ENCODE measurements around the gene POC1A. TPM values are rescaled to one million over a fixed set of nuclear protein-coding genes. Genes with fewer than 3 reads are reported as not detected.
A peak's percentile ranks its signal among the peaks of the same experiment; 100 is the strongest.

Gene POC1A
- total and polyA plus RNA-seq, 4 experiments from 2014 or later: 0.36 to 2.4 (median 1.0) TPM

- Histone ChIP-seq H3K27ac (ENCODE audit: low read depth, low read length) (peak within 1 kb of the TSS; percentile 92), H3K9me3 (ENCODE audit: control insufficient read depth in 1 of 2, low read length in 2 of 2) (no peaks in the 10 kb centered on the region), H3K4me3 (ENCODE audit: low read length in 2 of 2) (peak within 1 kb of the TSS; percentile 82 to 90), H3K27me3 (ENCODE audit: insufficient read depth, low read length) (no peaks in the 10 kb centered on the region), H3K36me3 (ENCODE audit: insufficient read depth, low read length) (peaks cover 12% of the 10 kb centered on the region), H3K4me1 (ENCODE audit: insufficient read depth, low read length) (peaks cover 52% of the 10 kb centered on the region)
- Mint-ChIP-seq H3K4me3 (peak within 1 kb of the TSS; percentile 93 to 99 (median 96)), H3K9me3 (no peaks in the 10 kb centered on the region), H3K36me3 (peaks cover 17 to 35% of the 10 kb centered on the region in 2 donors), H3K27me3 (no peaks in the 10 kb centered on the region), H3K4me1 (peaks cover 27 to 60% (median 47%) of the 10 kb centered on the region in 4 donors), H3K27ac (peak within 1 kb of the TSS; percentile 91 to 99 (median 97))
- peak; percentile 90 to 95 (median 94) for DNase-seq
- POLR2A ChIA-PET (ENCODE audit: partially characterized antibody): interaction anchor here (0.8 to 1.9 kb wide), 6 partner anchors 19 to 224 kb away, joined by 4 to 14 read pairs (median 5); partner anchors contain the start of genes ABHD14B, GLYCTK, POC1A and WDR82
- intact Hi-C loops (cut with micrococcal nuclease): loop anchor here (1.0 to 2.0 kb wide), 2 partner anchors 19 to 44 kb away; partner anchors contain the start of gene POC1A
- CTCF ChIA-PET (ENCODE audit: partially characterized antibody): interaction anchor here (0.9 to 1.4 kb wide), 3 partner anchors 22 to 196 kb away, joined by 3 to 4 read pairs (median 3); no protein-coding TSS in a partner anchor
Observed at GRCh38 chr3:52197842-52198625, 43.8 kb upstream of the POC1A start, which contains the start of gene ALAS1. TSS of gene ALAS1 (plus strand) at chr3:52198160. CDS start at chr3:52199242, 1,082 bp downstream.

DNA sequence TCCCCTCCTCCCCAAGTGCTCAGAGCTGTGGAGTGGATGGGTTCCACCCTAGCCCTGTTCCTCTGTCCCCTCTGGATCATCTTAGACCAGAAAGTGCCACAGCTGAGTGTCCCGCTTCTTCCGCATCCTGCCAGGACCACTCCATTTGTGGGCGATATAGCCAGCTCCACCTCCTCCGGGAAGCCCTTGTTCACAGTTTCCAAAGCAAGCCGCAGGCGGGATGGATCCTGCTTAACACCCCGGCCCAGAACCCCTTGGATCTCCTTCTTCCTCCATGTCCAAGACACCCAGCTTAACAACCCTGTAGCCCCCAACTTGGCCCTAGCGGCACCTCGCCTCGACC is 43.2 kb upstream of the POC1A start:
- H3K27ac ChIP-seq (ENCODE audit: low read depth, low read length): peak overlapping the region; percentile 92
- H3K36me3 ChIP-seq (ENCODE audit: insufficient read depth, low read length): peaks cover 7% of the 10 kb centered on the region
- no peak for DNase-seq
- peaks cover 25 to 57% (median 43%) of the 10 kb centered on the region in 4 donors for H3K4me1 Mint-ChIP-seq
- no peaks in the 10 kb centered on the region for H3K9me3 Mint-ChIP-seq
- ChIA-PET POLR2A (ENCODE audit: partially characterized antibody) (interaction anchor here (0.7 to 1.9 kb wide), 10 partner anchors 16 to 224 kb away, joined by 3 to 14 read pairs (median 4); partner anchors contain the start of genes ABHD14B, GLYCTK, POC1A and RPL29), CTCF (ENCODE audit: partially characterized antibody) (interaction anchor here (0.8 to 1.4 kb wide), 4 partner anchors 22 to 224 kb away, joined by 3 to 4 read pairs (median 3); partner anchors contain the start of gene ABHD14B)
- peak overlapping the region; percentile 90 to 97 (median 97) for H3K27ac Mint-ChIP-seq
- H3K36me3 Mint-ChIP-seq: peaks cover 14 to 29% of the 10 kb centered on the region in 2 donors
- peak overlapping the region; percentile 93 to 99 (median 96) for H3K4me3 Mint-ChIP-seq
- peaks cover 50% of the 10 kb centered on the region for H3K4me1 ChIP-seq (ENCODE audit: insufficient read depth, low read length)
- H3K9me3 ChIP-seq (ENCODE audit: control insufficient read depth in 1 of 2, low read length in 2 of 2): no peaks in the 10 kb centered on the region
- H3K4me3 ChIP-seq (ENCODE audit: low read length in 2 of 2): peak overlapping the region; percentile 48 to 82
- intact Hi-C loops (cut with micrococcal nuclease): no loop called here
- H3K27me3 ChIP-seq (ENCODE audit: insufficient read depth, low read length): no peaks in the 10 kb centered on the region
- no peaks in the 10 kb centered on the region for H3K27me3 Mint-ChIP-seq

GRCh38 chr3:52196977-52197376 is 42.8 kb upstream of the POC1A start:
- Mint-ChIP-seq H3K9me3 (no peaks in the 10 kb centered on the region), H3K4me3 (peak overlapping the region in 2 of 8 donors; percentile 7 to 97)
- H3K27ac ChIP-seq (ENCODE audit: low read depth, low read length): peak overlapping the region; percentile 92

GRCh38 chr3:52195823-52196331 is 41.7 kb upstream of the POC1A start:
- Histone ChIP-seq H3K27ac (ENCODE audit: low read depth, low read length) (no peak overlapping the region), H3K9me3 (ENCODE audit: control insufficient read depth in 1 of 2, low read length in 2 of 2) (no peaks in the 10 kb centered on the region), H3K27me3 (ENCODE audit: insufficient read depth, low read length) (no peaks in the 10 kb centered on the region), H3K4me3 (ENCODE audit: low read length in 2 of 2) (no peak overlapping the region), H3K4me1 (ENCODE audit: insufficient read depth, low read length) (peaks cover 36% of the 10 kb centered on the region), H3K36me3 (ENCODE audit: insufficient read depth, low read length) (peaks cover 4% of the 10 kb centered on the region)
- Mint-ChIP-seq H3K9me3 (no peaks in the 10 kb centered on the region), H3K4me3 (no peak overlapping the region), H3K36me3 (peaks cover 4 to 15% of the 10 kb centered on the region in 2 donors), H3K4me1 (peaks cover 17 to 42% (median 31%) of the 10 kb centered on the region in 4 donors), H3K27me3 (no peaks in the 10 kb centered on the region), H3K27ac (peak overlapping the region in 3 of 7 donors; percentile 67 to 74 (median 69))
- ChIA-PET POLR2A (ENCODE audit: partially characterized antibody) (interaction anchor here (1.1 kb wide), 1 partner anchor 93 kb away, joined by 3 read pairs; no protein-coding TSS in a partner anchor), CTCF (ENCODE audit: partially characterized antibody) (no interaction called here)
- no peak for DNase-seq
- intact Hi-C loops (cut with micrococcal nuclease): no loop called here

More at GRCh38 chr3:52196977-52197376, 42.8 kb upstream of the POC1A start:
- ChIA-PET CTCF (ENCODE audit: partially characterized antibody) (interaction anchor here (0.8 to 1.4 kb wide), 4 partner anchors 23 to 223 kb away, joined by 3 to 4 read pairs (median 3); partner anchors contain the start of gene ABHD14B), POLR2A (ENCODE audit: partially characterized antibody) (interaction anchor here (0.7 to 1.9 kb wide), 11 partner anchors 15 to 255 kb away, joined by 3 to 14 read pairs (median 4); partner anchors contain the start of genes ABHD14B, GLYCTK, PARP3 and POC1A)
- intact Hi-C loops (cut with micrococcal nuclease): no loop called here
- Histone ChIP-seq H3K4me1 (ENCODE audit: insufficient read depth, low read length) (peaks cover 46% of the 10 kb centered on the region), H3K27me3 (ENCODE audit: insufficient read depth, low read length) (no peaks in the 10 kb centered on the region), H3K36me3 (ENCODE audit: insufficient read depth, low read length) (peaks cover 4% of the 10 kb centered on the region), H3K4me3 (ENCODE audit: low read length in 2 of 2) (no peak overlapping the region), H3K9me3 (ENCODE audit: control insufficient read depth in 1 of 2, low read length in 2 of 2) (no peaks in the 10 kb centered on the region)
- Mint-ChIP-seq H3K4me1 (peaks cover 24 to 52% (median 39%) of the 10 kb centered on the region in 4 donors), H3K36me3 (peaks cover 10 to 24% of the 10 kb centered on the region in 2 donors), H3K27ac (peak overlapping the region in 5 of 7 donors; percentile 53 to 97 (median 94)), H3K27me3 (no peaks in the 10 kb centered on the region)
- DNase-seq: no peak

- DNase-seq: no peak
- H3K36me3 ChIP-seq (ENCODE audit: insufficient read depth, low read length): peaks cover 4% of the 10 kb centered on the region
- no peak overlapping the region for H3K4me3 ChIP-seq (ENCODE audit: low read length in 2 of 2)
- Mint-ChIP-seq H3K27me3 (no peaks in the 10 kb centered on the region), H3K9me3 (no peaks in the 10 kb centered on the region), H3K4me1 (peaks cover 17 to 37% (median 28%) of the 10 kb centered on the region in 4 donors), H3K36me3 (peaks cover 3 to 14% of the 10 kb centered on the region in 2 donors), H3K4me3 (no peak overlapping the region), H3K27ac (peak overlapping the region in 1 of 7 donors; percentile 4)
- intact Hi-C loops (cut with micrococcal nuclease): no loop called here
- ChIA-PET CTCF (ENCODE audit: partially characterized antibody) (no interaction called here), POLR2A (ENCODE audit: partially characterized antibody) (interaction anchor here (0.9 to 1.1 kb wide), 2 partner anchors 27 to 93 kb away, joined by 3 read pairs; no protein-coding TSS in a partner anchor)
- peaks cover 31% of the 10 kb centered on the region for H3K4me1 ChIP-seq (ENCODE audit: insufficient read depth, low read length)
- no peak overlapping the region for H3K27ac ChIP-seq (ENCODE audit: low read depth, low read length)
- H3K9me3 ChIP-seq (ENCODE audit: control insufficient read depth in 1 of 2, low read length in 2 of 2): no peaks in the 10 kb centered on the region
- H3K27me3 ChIP-seq (ENCODE audit: insufficient read depth, low read length): no peaks in the 10 kb centered on the region
Observed at GRCh38 chr3:52195291-52195597, 41.0 kb upstream of the POC1A start.

- H3K36me3 ChIP-seq (ENCODE audit: insufficient read depth, low read length): peaks cover 4% of the 10 kb centered on the region
Observed at GRCh38 chr3:52194485-52195290, 40.5 kb upstream of the POC1A start.

More at GRCh38 chr3:52194485-52195290, 40.5 kb upstream of the POC1A start:
- intact Hi-C loops (cut with micrococcal nuclease): no loop called here
- Histone ChIP-seq H3K4me3 (ENCODE audit: low read length in 2 of 2) (no peak overlapping the region), H3K27ac (ENCODE audit: low read depth, low read length) (no peak overlapping the region), H3K4me1 (ENCODE audit: insufficient read depth, low read length) (peaks cover 25% of the 10 kb centered on the region), H3K9me3 (ENCODE audit: control insufficient read depth in 1 of 2, low read length in 2 of 2) (no peaks in the 10 kb centered on the region), H3K27me3 (ENCODE audit: insufficient read depth, low read length) (no peaks in the 10 kb centered on the region)
- Mint-ChIP-seq H3K27ac (no peak overlapping the region), H3K4me3 (no peak overlapping the region), H3K9me3 (no peaks in the 10 kb centered on the region), H3K27me3 (no peaks in the 10 kb centered on the region), H3K4me1 (peaks cover 15 to 33% (median 25%) of the 10 kb centered on the region in 4 donors), H3K36me3 (peaks cover 0 to 12% of the 10 kb centered on the region in 2 donors)
- no peak for DNase-seq
- CTCF ChIA-PET (ENCODE audit: partially characterized antibody): no interaction called here
- POLR2A ChIA-PET (ENCODE audit: partially characterized antibody): interaction anchor here (0.9 kb wide), 1 partner anchor 27 kb away, joined by 3 read pairs; no protein-coding TSS in a partner anchor

Measured in CD4-positive, alpha-beta memory T cell (primary cell).